K562 (cell line): Measurements from ENCODE around the gene ELFN2. TPM values are rescaled to one million over a fixed set of nuclear protein-coding genes. Genes with fewer than 3 reads are reported as not detected.

Experiments
- ATAC-seq: fragments of 200-7000 bp; cut with Tn5 transposase; 3 replicates; pipeline ENCODE4 v1.9.1; 2020; ENCODE audit warnings: moderate library complexity
- BruUV-seq: library from RNA; stranded (reverse); fragments of 400-500 nt; replicated peaks from 2 replicates; lab custom pipeline; 2021; lab: Mats Ljungman, UMichigan
- CTCF ChIA-PET: fragments of 300-600 bp; formaldehyde crosslinking; extraction: SDS; loops from one replicate; lab custom pipeline; 2021; ENCODE audit warnings: low intra/inter-chr PET ratio; lab: Yijun Ruan, JAX
- POLR2A ChIA-PET: fragments of 300-600, 350-650 bp; sonication (Branson Sonifier 250); formaldehyde crosslinking; extraction: SDS; loops from one replicate; lab custom pipeline; 2021; ENCODE audit warnings: antibody characterized with exemption, inconsistent platforms; lab: Yijun Ruan, JAX
- DNase-seq, 4 experiments: peaks; one replicate each; pipeline versions ENCODE4 v3.0.0 to v3.0.0-alpha.2; 2011 to 2018; ENCODE audit warnings: low spot score in 3 of 4, mixed read lengths in 3 of 4; ENCODE audit errors: extremely low read depth in 1 of 4
- FAIRE-seq: peaks from 2 replicates; lab custom pipeline; 2011; peaks lifted over from hg19 to GRCh38; lab: Jason Lieb, UNC
- H2AFZ ChIP-seq: 2 replicates; pipeline ENCODE4 v1.6.0; 2011; ENCODE audit warnings: low read depth, low read length, control low read depth, inconsistent platforms
- H3K27ac ChIP-seq: fragments of 200-600 bp; 3 replicates; pipeline ENCODE4 v1.8.0; 2011; ENCODE audit warnings: low read depth, mild to moderate bottlenecking, control low read depth, inconsistent platforms, low read length, moderate library complexity, mixed read lengths; ENCODE audit errors: extremely low read depth
- H3K27me3 ChIP-seq, 2 experiments: fragments of 300-600 bp in 1 of 2; 2 replicates in 1 of 2; 3 replicates in 1 of 2; pipeline versions ENCODE4 v1.6.0 to v1.8.0; 2011; ENCODE audit warnings: inconsistent platforms in 2 of 2, low read length in 2 of 2, mild to moderate bottlenecking in 1 of 2, mixed read lengths in 1 of 2, moderate library complexity in 1 of 2; ENCODE audit not compliant: control insufficient read depth in 2 of 2, insufficient read depth in 2 of 2
- H3K36me3 ChIP-seq: fragments of 300-600 bp; 3 replicates; pipeline ENCODE4 v1.8.0; 2011; ENCODE audit warnings: mild to moderate bottlenecking, low read length, inconsistent platforms; ENCODE audit not compliant: control insufficient read depth, insufficient read depth
- H3K4me1 ChIP-seq, 2 experiments: fragments of 200-600 bp in 1 of 2; replicated peaks in 1 of 2; 2 replicates in 1 of 2; 3 replicates in 1 of 2; pipeline versions ENCODE4 v1.5.1 to v1.8.0; 2011; ENCODE audit warnings: inconsistent platforms in 2 of 2, low read length in 2 of 2, mild to moderate bottlenecking in 1 of 2, mixed read lengths in 1 of 2, moderate library complexity in 1 of 2; ENCODE audit not compliant: control insufficient read depth in 2 of 2, insufficient read depth in 2 of 2
- H3K4me2 ChIP-seq: 2 replicates; pipeline ENCODE4 v1.6.1; 2011; ENCODE audit warnings: low read length, control low read depth, inconsistent platforms, mixed read lengths; ENCODE audit not compliant: insufficient read depth
- H3K4me3 ChIP-seq: fragments of 200-600 bp; sonication (generic), shearing (Covaris generic); 2 replicates; pipeline ENCODE4 v1.5.1; 2016; ENCODE audit warnings: control low read depth, inconsistent platforms
- H3K79me2 ChIP-seq: fragments of 200-600 bp; 3 replicates; pipeline ENCODE4 v1.8.0; 2011; ENCODE audit warnings: low read length, inconsistent platforms; ENCODE audit not compliant: control insufficient read depth, insufficient read depth
- H3K9ac ChIP-seq, 2 experiments: 2 replicates each; pipeline versions ENCODE4 v1.6.0 to v1.6.1; 2011; ENCODE audit warnings: low read depth in 2 of 2, low read length in 2 of 2, control low read depth in 1 of 2, inconsistent platforms in 1 of 2, mild to moderate bottlenecking in 1 of 2, mixed read lengths in 1 of 2; ENCODE audit not compliant: insufficient read depth in 1 of 2
- H3K9me1 ChIP-seq: one replicate; pipeline ENCODE4 v1.6.0; 2011; ENCODE audit warnings: inconsistent platforms, mild to moderate bottlenecking, low read length, moderate library complexity; ENCODE audit not compliant: control insufficient read depth, insufficient read depth
- H3K9me3 ChIP-seq: replicated peaks from 2 replicates; pipeline ENCODE4 v1.5.1; 2011; ENCODE audit warnings: low read depth, low read length, inconsistent platforms; ENCODE audit not compliant: control insufficient read depth, insufficient read depth
- H4K20me1 ChIP-seq: replicated peaks from 2 replicates; pipeline ENCODE4 v1.6.1; 2011; ENCODE audit warnings: low read length, inconsistent platforms, mixed read lengths; ENCODE audit not compliant: control insufficient read depth, insufficient read depth
- CBFA2T3 ChIP-seq: fragments of 450-650 bp; IDR thresholded peaks from 2 replicates; pipeline ENCODE4 v1.6.1; 2017
- DDX20 ChIP-seq: fragments of 450-650 bp; IDR thresholded peaks from 2 replicates; pipeline ENCODE4 v1.6.1; 2016; ENCODE audit warnings: missing genetic modification characterization, low read depth, mild to moderate bottlenecking, missing compliant biosample characterization, moderate library complexity
- OTX1 ChIP-seq: fragments of 450-650 bp; formaldehyde crosslinking; IDR thresholded peaks from 2 replicates; pipeline ENCODE4 v1.4.0; 2022; ENCODE audit warnings: mild to moderate bottlenecking
- PHF20 ChIP-seq: fragments of 450-650 bp; IDR thresholded peaks from 2 replicates; pipeline ENCODE4 v1.6.1; 2018; ENCODE audit not compliant: partially characterized antibody
- RB1 ChIP-seq: fragments of 450-650 bp; IDR thresholded peaks from 2 replicates; pipeline ENCODE4 v1.6.1; 2017; ENCODE audit warnings: low read depth, mild to moderate bottlenecking
- SP1 ChIP-seq: sonication (generic); formaldehyde crosslinking; IDR thresholded peaks from 2 replicates; pipeline ENCODE4 v1.8.1; 2022; ENCODE audit warnings: mild to moderate bottlenecking, missing genetic modification reagents
- TRIM25 ChIP-seq: fragments of 450-650 bp; IDR thresholded peaks from 2 replicates; pipeline ENCODE4 v1.7.0; 2016; ENCODE audit warnings: borderline replicate concordance
- ZC3H4 ChIP-seq: sonication (generic); formaldehyde crosslinking; IDR thresholded peaks from 2 replicates; pipeline ENCODE4 v1.9.0; 2021; ENCODE audit warnings: missing genetic modification reagents, borderline replicate concordance
- ZKSCAN1 ChIP-seq: fragments of 150-350 bp; IDR thresholded peaks from 2 replicates; pipeline ENCODE4 v1.6.1; 2016; ENCODE audit warnings: low read depth, low read length
- ZNF311 ChIP-seq: fragments of 250-450 bp; sonication (Bioruptor Pico); IDR thresholded peaks from 2 replicates; pipeline ENCODE4 v1.4.0; 2020; ENCODE audit warnings: mild to moderate bottlenecking, moderate library complexity
- ZNF79 ChIP-seq: fragments of 250-450 bp; sonication (Bioruptor Pico); IDR thresholded peaks from 2 replicates; pipeline ENCODE4 v1.4.0; 2020; ENCODE audit warnings: low read depth, mild to moderate bottlenecking, moderate library complexity
- WGBS: fragments of 100-300 bp; shearing (Covaris generic); methylation state at CpG from one replicate; pipeline ENCODE4 v1.1.6; 2016; ENCODE audit warnings: low coverage, mixed read lengths; ENCODE audit not compliant: insufficient coverage; ENCODE audit errors: missing lambda C conversion rate; 5-methylcytosine and 5-hydroxymethylcytosine counted together
- in situ Hi-C: fragments of 300-500 bp; cut with MboI; formaldehyde crosslinking; loops from 4 replicates; pipeline ENCODE4 v1.15.0; 2018; ENCODE audit warnings: inconsistent platforms, mixed read lengths
- intact Hi-C: fragments of 100-400 bp; cut with micrococcal nuclease; formaldehyde crosslinking; loops from 2 replicates; pipeline ENCODE4 v1.14.2; 2022
- polyA plus RNA-seq, 8 experiments: library from polyadenylated mRNA; depleted of rRNA in 4 of 8; stranded (reverse) in 5 of 8; unstranded in 3 of 8; fragments of >200 nt; fragmentation: Nextera tagmentation in 2 of 8; fragmentation: Illumina TruSeq in 1 of 8; extraction: Ambion mirVana in 2 of 8; extraction: Trizol in 1 of 8; gene quantifications; 2 replicates each; pipeline versions ENCODE4 v1.2.1 to v1.2.3, GENCODE V29; 2011 to 2014; ENCODE audit warnings: inconsistent platforms in 1 of 8, missing spikeins in 1 of 8
- total RNA-seq, 7 experiments: library from RNA; depleted of rRNA in 6 of 7; stranded (reverse); fragments of >200 nt in 6 of 7; fragmentation: Illumina TruSeq in 2 of 7; extraction: Trizol in 2 of 7; gene quantifications; 2 replicates each; pipeline versions ENCODE4 v1.2.1 to v1.2.3, GENCODE V29; 2011 to 2021; ENCODE audit warnings: low replicate concordance in 1 of 7
- TF ChIP-seq, protein P1 (sequence below): fragments of 250-450 bp; sonication (Bioruptor Pico); IDR thresholded peaks from 2 replicates; pipeline ENCODE4 v1.4.0; 2020; ENCODE audit warnings: mild to moderate bottlenecking, moderate library complexity
- TF ChIP-seq, protein P2 (sequence below), 2 experiments: fragments of 450-650 bp; IDR thresholded peaks; 2 replicates each; pipeline ENCODE4 v1.6.1; 2016

The ELFN2 gene
- total and polyA plus RNA-seq, 9 of the 15 experiments (the other 6 are each of a cell fraction or from before 2014, with no cell fraction given) = not detected

- H3K27ac ChIP-seq = no peak overlapping the region
- TF ChIP-seq ZNF311 = no peak
- TF ChIP-seq ZKSCAN1 = no peak
- no peak for TF ChIP-seq OTX1 (CRISPR knock-in tag)
- no peak for TF ChIP-seq TRIM25
- TF ChIP-seq ZC3H4 (CRISPR knock-in tag) = no peak
- no peak for TF ChIP-seq RB1
- TF ChIP-seq, protein P1, sequence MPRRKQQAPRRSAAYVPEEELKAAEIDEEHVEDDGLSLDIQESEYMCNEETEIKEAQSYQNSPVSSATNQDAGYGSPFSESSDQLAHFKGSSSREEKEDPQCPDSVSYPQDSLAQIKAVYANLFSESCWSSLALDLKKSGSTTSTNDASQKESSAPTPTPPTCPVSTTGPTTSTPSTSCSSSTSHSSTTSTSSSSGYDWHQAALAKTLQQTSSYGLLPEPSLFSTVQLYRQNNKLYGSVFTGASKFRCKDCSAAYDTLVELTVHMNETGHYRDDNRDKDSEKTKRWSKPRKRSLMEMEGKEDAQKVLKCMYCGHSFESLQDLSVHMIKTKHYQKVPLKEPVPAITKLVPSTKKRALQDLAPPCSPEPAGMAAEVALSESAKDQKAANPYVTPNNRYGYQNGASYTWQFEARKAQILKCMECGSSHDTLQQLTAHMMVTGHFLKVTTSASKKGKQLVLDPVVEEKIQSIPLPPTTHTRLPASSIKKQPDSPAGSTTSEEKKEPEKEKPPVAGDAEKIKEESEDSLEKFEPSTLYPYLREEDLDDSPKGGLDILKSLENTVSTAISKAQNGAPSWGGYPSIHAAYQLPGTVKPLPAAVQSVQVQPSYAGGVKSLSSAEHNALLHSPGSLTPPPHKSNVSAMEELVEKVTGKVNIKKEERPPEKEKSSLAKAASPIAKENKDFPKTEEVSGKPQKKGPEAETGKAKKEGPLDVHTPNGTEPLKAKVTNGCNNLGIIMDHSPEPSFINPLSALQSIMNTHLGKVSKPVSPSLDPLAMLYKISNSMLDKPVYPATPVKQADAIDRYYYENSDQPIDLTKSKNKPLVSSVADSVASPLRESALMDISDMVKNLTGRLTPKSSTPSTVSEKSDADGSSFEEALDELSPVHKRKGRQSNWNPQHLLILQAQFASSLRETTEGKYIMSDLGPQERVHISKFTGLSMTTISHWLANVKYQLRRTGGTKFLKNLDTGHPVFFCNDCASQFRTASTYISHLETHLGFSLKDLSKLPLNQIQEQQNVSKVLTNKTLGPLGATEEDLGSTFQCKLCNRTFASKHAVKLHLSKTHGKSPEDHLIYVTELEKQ (CRISPR knock-in tag) = no peak
- TF ChIP-seq, protein P2, sequence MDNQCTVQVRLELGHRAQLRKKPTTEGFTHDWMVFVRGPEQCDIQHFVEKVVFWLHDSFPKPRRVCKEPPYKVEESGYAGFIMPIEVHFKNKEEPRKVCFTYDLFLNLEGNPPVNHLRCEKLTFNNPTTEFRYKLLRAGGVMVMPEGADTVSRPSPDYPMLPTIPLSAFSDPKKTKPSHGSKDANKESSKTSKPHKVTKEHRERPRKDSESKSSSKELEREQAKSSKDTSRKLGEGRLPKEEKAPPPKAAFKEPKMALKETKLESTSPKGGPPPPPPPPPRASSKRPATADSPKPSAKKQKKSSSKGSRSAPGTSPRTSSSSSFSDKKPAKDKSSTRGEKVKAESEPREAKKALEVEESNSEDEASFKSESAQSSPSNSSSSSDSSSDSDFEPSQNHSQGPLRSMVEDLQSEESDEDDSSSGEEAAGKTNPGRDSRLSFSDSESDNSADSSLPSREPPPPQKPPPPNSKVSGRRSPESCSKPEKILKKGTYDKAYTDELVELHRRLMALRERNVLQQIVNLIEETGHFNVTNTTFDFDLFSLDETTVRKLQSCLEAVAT (IDR thresholded peaks at IDR 0.05) = no peak
- TF ChIP-seq SP1 = no peak
- no peak for TF ChIP-seq PHF20
- no peak for TF ChIP-seq DDX20 (tag)
- TF ChIP-seq CBFA2T3 = no peak
- TF ChIP-seq ZNF79 = no peak
- no peak for ATAC-seq
- H3K27me3 ChIP-seq = peaks cover 0 to 42% of the 10 kb centered on the region in 2 experiments; a peak in 4 of 5 replicates
- POLR2A ChIA-PET = no interaction called here
- no peak overlapping the region for H3K4me3 ChIP-seq
- H3K9me1 ChIP-seq = no peaks in the 10 kb centered on the region
- H3K4me2 ChIP-seq = no peak overlapping the region
- no peaks in the 10 kb centered on the region for H3K79me2 ChIP-seq
- no peaks in the 10 kb centered on the region for H3K36me3 ChIP-seq
- FAIRE-seq = no peak
- peaks cover 0 to 15% of the 10 kb centered on the region in 2 experiments; a peak in 2 of 5 replicates for H3K4me1 ChIP-seq
- H3K9me3 ChIP-seq = no peaks in the 10 kb centered on the region
- no peak overlapping the region for H3K9ac ChIP-seq
- WGBS = 7% methylated on average over 18 of the region's 43 CpGs
- DNase-seq = no peak
- in situ Hi-C loops (no loop called here), intact Hi-C loops (no loop called here)
- BruUV-seq = no TSS peak
- no peak overlapping the region for H2AFZ ChIP-seq
- CTCF ChIA-PET = no interaction called here
- peaks cover 6% of the 10 kb centered on the region for H4K20me1 ChIP-seq
Observed at GRCh38 chr22:37425800-37426705, 1.2 kb downstream of the ELFN2 start.
